DOHH2 (cell line): ENCODE measurements around the gene YBX2.
A peak's percentile ranks its signal among the peaks of the same experiment; 100 is the strongest.

Experiments used
- H3F3A ChIP-seq: fragments of 200-600 bp; sonication (generic), shearing (Covaris generic); 2 replicates; pipeline ENCODE4 v1.6.0; 2016; ENCODE audit warnings: antibody characterized with exemption, mild to moderate bottlenecking; ENCODE audit not compliant: control insufficient read depth, insufficient read depth
- H3K27ac ChIP-seq: fragments of 200-600 bp; sonication (generic); 2 replicates; pipeline ENCODE4 v1.5.1; 2014; ENCODE audit warnings: low read depth, mild to moderate bottlenecking, low read length, moderate library complexity
- H3K27me3 ChIP-seq: fragments of 200-600 bp; sonication (generic); 2 replicates; pipeline ENCODE4 v1.6.1; 2014; ENCODE audit warnings: mild to moderate bottlenecking, low read length, mixed read lengths; ENCODE audit not compliant: control insufficient read depth
- H3K36me3 ChIP-seq: fragments of 200-600 bp; sonication (generic); 2 replicates; pipeline ENCODE4 v1.6.1; 2014; ENCODE audit warnings: mild to moderate bottlenecking, low read length, moderate library complexity, mixed read lengths; ENCODE audit not compliant: control insufficient read depth
- H3K4me1 ChIP-seq: fragments of 200-600 bp; sonication (generic); 2 replicates; pipeline ENCODE4 v1.6.1; 2014; ENCODE audit warnings: mild to moderate bottlenecking, low read length, mixed read lengths; ENCODE audit not compliant: control insufficient read depth
- H3K4me2 ChIP-seq: fragments of 200-600 bp; sonication (generic); 2 replicates; pipeline ENCODE4 v1.6.0; 2014; ENCODE audit warnings: mild to moderate bottlenecking, low read length, moderate library complexity
- H3K4me3 ChIP-seq: fragments of 200-600 bp; sonication (generic); 2 replicates; pipeline ENCODE4 v1.5.1; 2014; ENCODE audit warnings: mild to moderate bottlenecking, low read length, mixed read lengths
- H3K79me2 ChIP-seq: fragments of 200-600 bp; sonication (generic); 2 replicates; pipeline ENCODE4 v1.6.1; 2014; ENCODE audit warnings: mild to moderate bottlenecking, low read length, mixed read lengths; ENCODE audit not compliant: control insufficient read depth
- H3K9me2 ChIP-seq: fragments of 200-600 bp; sonication (generic); replicated peaks from 2 replicates; pipeline ENCODE4 v1.6.1; 2014; ENCODE audit warnings: mild to moderate bottlenecking, low read length, mixed read lengths; ENCODE audit not compliant: control insufficient read depth
- H3K9me3 ChIP-seq: fragments of 200-600 bp; sonication (generic); 2 replicates; pipeline ENCODE4 v1.6.1; 2014; ENCODE audit warnings: antibody characterized with exemption, low read length, mixed read lengths; ENCODE audit not compliant: control insufficient read depth, insufficient read depth
- H4K20me1 ChIP-seq: fragments of 200-600 bp; sonication (generic); 2 replicates; pipeline ENCODE4 v1.6.0; 2014; ENCODE audit warnings: low read depth, mild to moderate bottlenecking, antibody characterized with exemption, low read length, moderate library complexity; ENCODE audit not compliant: control insufficient read depth, insufficient read depth
- EZH2phosphoT487 ChIP-seq: fragments of 200-600 bp; sonication (generic); IDR thresholded peaks from 2 replicates; pipeline ENCODE4 v1.6.1; 2017; ENCODE audit warnings: borderline replicate concordance, mild to moderate bottlenecking, antibody characterized with exemption, low read length, moderate library complexity, mixed read lengths

The YBX2 gene

GRCh38 chr17:7238420-7239090 is 55.9 kb downstream of the YBX2 start:
- H3F3A ChIP-seq: peaks cover 51% of the 10 kb centered on the region
- H3K9me3 ChIP-seq: no peaks in the 10 kb centered on the region
- H3K79me2 ChIP-seq: peaks cover 69% of the 10 kb centered on the region

More at GRCh38 chr17:7238420-7239090, 55.9 kb downstream of the YBX2 start:
- Histone ChIP-seq H3K4me1 (peaks cover 60% of the 10 kb centered on the region), H3K27ac (peak overlapping the region; percentile 84), H3K4me2 (peak overlapping the region; percentile 76), H3K4me3 (peak overlapping the region; percentile 97), H3K36me3 (peaks cover 65% of the 10 kb centered on the region), H3K27me3 (no peaks in the 10 kb centered on the region), H4K20me1 (peaks cover 8% of the 10 kb centered on the region; the same call in 1 of the 2 replicates), H3K9me2 (no peaks in the 10 kb centered on the region)
- no peak for TF ChIP-seq EZH2phosphoT487
